ENCODE measurements around the gene CBX2.

CBX2 gene

GRCh38 chr17:79808763-79809529 lies 31.0 kb downstream of the CBX2 start:
- H3K4me3 ChIP-seq, result no peak overlapping the region

GRCh38 chr17:79809530-79810129 lies 31.7 kb downstream of the CBX2 start:
- Histone ChIP-seq H3K9me3 (ENCODE audit: low read depth, low read length) (no peaks in the 10 kb centered on the region), H3K36me3 (ENCODE audit: insufficient read depth, low read length) (no peaks in the 10 kb centered on the region), H3K9ac (ENCODE audit: insufficient read length) (peak overlapping the region; percentile 82), H3K4me3 (peak overlapping the region; percentile 67), H3K27ac (peak overlapping the region; percentile 62; the same call in 1 of the 2 replicates)
- TF ChIP-seq FOXP2 (optimal IDR thresholded peaks at IDR 0.05; ENCODE audit: control extremely low read depth, extremely low read length, insufficient read depth) (no peak), POLR2AphosphoS5 (IDR thresholded peaks at IDR 0.05; ENCODE audit: borderline replicate concordance, low read depth, low read length) (no peak), EZH2 (IDR thresholded peaks at IDR 0.05) (no peak)
- no peak for DNase-seq (ENCODE audit: low read depth, low spot score)

More at GRCh38 chr17:79808763-79809529, 31.0 kb downstream of the CBX2 start:
- Histone ChIP-seq H3K9me3 (ENCODE audit: low read depth, low read length) (no peaks in the 10 kb centered on the region), H3K9ac (ENCODE audit: insufficient read length) (no peak overlapping the region), H3K36me3 (ENCODE audit: insufficient read depth, low read length) (no peaks in the 10 kb centered on the region), H3K27ac (no peak overlapping the region)
- no peak for TF ChIP-seq FOXP2 (optimal IDR thresholded peaks at IDR 0.05; ENCODE audit: control extremely low read depth, extremely low read length, insufficient read depth)
- no peak for TF ChIP-seq POLR2AphosphoS5 (IDR thresholded peaks at IDR 0.05; ENCODE audit: borderline replicate concordance, low read depth, low read length)
- DNase-seq (ENCODE audit: low read depth, low spot score), result no peak

DNA sequence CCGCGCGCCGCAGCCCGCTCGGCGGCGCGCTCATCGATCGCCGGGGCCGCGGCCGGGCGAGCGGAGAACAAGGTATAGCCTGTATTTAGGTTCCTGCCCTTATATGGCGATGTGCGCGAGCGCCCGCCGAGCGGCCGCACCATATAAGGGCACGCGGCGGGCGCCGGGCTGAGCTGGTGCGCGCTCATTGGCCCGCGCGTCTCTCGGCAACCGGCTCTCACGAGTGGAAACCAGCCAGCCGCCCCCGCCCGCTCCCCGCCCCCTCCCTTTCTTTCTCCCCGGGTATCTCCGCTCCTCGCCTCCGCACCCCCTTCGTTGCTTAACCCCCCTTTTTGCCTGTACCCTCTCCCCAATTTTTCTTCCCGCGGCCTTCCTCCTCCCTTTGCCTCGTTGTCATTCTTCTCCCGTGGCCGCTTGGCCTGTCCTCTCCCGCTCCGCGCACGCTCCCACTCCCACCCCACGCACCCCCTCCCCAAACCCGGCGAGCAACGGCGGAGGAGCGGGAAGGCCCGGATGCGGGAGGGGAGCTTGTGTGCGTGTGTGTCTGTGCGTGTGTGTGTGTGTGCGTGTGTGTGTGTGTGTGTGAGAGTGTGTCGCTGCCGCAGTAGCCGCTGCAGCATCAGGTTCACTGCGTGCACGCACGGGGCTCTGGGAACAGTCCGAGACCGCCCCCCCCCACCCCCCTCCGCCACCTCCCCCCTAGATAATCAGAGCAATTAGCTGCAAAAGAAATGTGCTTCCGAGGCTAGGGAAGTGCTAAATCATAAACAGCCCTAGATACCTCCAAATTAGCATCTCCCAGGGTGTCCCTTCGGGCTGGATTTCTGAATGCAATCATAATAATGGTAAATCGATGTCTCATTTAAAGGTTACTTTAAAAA lies 32.4 kb downstream of the CBX2 start:
- DNase-seq (ENCODE audit: low read depth, low spot score), result no peak

DNA sequence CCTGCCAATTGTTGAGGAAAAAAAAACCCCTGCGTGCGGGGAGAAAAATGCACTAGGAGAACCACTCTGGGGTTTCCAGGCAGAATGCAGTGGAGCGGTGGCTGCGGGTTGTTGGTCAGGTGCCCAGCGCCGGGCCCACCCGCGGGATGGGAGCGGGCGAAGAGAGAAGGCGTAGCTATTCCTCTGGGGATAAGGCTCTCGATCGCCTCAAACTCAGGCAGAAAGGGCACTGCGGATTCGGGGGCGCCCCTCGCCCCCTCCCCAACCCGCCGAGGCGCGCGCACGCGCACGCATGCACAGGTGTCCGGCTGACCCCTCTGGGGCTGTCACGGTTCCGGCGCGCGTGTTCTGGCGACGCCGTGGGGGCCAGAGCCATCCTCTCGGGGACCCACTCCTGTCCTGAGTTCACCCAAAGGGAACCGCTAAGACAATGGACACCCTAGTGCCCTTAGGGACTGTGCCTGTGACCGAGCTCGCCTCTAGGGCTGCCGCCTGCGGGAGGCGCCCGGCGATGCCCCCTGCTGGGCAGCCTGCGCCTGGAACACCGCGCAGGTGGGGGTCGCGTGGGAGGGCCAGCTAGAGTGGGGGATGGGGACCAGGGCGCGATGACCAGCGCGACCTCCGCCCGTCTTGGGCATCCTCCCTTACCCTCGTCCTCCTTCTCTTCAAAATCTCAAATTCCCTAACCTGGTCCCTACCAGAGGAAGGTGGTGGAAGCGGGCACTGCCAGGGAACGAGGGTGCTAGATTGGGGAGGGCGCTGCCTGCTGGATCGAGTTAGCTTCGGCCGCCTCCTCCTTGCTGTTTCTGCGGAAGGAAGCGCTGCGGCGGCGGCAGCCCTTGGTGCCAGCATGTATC lies 33.3 kb downstream of the CBX2 start:
- DNase-seq (ENCODE audit: low read depth, low spot score), result no peak
- Histone ChIP-seq H3K36me3 (ENCODE audit: insufficient read depth, low read length) (no peaks in the 10 kb centered on the region), H3K4me3 (peak overlapping the region; percentile 88)

More for the DNA sequence above, 32.4 kb downstream of the CBX2 start:
- TF ChIP-seq FOXP2 (optimal IDR thresholded peaks at IDR 0.05; ENCODE audit: control extremely low read depth, extremely low read length, insufficient read depth) (no peak), EZH2 (IDR thresholded peaks at IDR 0.05) (no peak), POLR2AphosphoS5 (IDR thresholded peaks at IDR 0.05; ENCODE audit: borderline replicate concordance, low read depth, low read length) (no peak; the same call in 1 of the 2 replicates)
- no peaks in the 10 kb centered on the region for H3K36me3 ChIP-seq (ENCODE audit: insufficient read depth, low read length)
- no peaks in the 10 kb centered on the region for H3K9me3 ChIP-seq (ENCODE audit: low read depth, low read length)
- H3K4me3 ChIP-seq, result peak overlapping the region; percentile 88
- H3K9ac ChIP-seq (ENCODE audit: insufficient read length), result peak overlapping the region; percentile 88
- H3K27ac ChIP-seq, result peak overlapping the region; percentile 87

DNA sequence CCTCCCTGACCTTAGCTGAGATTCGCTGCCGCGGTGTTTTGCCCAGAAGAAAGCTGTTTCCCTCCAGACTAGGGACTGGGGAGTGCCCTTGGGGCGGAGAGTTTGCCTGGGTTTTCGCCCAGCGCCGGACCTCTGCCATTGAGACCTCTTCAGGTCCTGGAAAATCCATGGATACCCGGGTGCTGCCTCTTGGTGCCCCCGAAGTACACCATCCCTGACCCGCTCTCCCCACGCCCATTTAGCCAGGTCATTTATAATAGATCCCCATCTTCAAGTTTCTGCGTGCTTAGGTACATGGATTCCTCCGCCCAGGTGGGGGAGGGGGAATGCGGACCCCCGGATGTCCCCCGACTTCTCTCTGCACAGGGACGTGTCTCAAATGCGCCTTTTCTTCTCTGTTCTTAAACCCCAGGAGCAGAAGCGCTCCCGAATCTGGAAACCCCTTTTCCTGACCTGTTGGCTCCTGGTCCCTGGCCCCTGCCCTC lies 34.0 kb downstream of the CBX2 start:
- H3K4me3 ChIP-seq, result peak overlapping the region; percentile 88
- peak overlapping the region; percentile 76 for H3K9ac ChIP-seq (ENCODE audit: insufficient read length)
- H3K9me3 ChIP-seq (ENCODE audit: low read depth, low read length), result no peaks in the 10 kb centered on the region
- TF ChIP-seq EZH2 (IDR thresholded peaks at IDR 0.05), result no peak
- no peaks in the 10 kb centered on the region for H3K36me3 ChIP-seq (ENCODE audit: insufficient read depth, low read length)
- H3K27ac ChIP-seq, result peak overlapping the region; percentile 77
- no peak for DNase-seq (ENCODE audit: low read depth, low spot score)

More for the DNA sequence above, 33.3 kb downstream of the CBX2 start:
- Histone ChIP-seq H3K27ac (peak overlapping the region; percentile 77), H3K9me3 (ENCODE audit: low read depth, low read length) (no peaks in the 10 kb centered on the region), H3K9ac (ENCODE audit: insufficient read length) (peak overlapping the region; percentile 76)
- TF ChIP-seq FOXP2 (optimal IDR thresholded peaks at IDR 0.05; ENCODE audit: control extremely low read depth, extremely low read length, insufficient read depth), result no peak
- TF ChIP-seq POLR2AphosphoS5 (IDR thresholded peaks at IDR 0.05; ENCODE audit: borderline replicate concordance, low read depth, low read length), result no peak
- no peak for TF ChIP-seq EZH2 (IDR thresholded peaks at IDR 0.05)

- H3K9me3 ChIP-seq (ENCODE audit: low read depth, low read length), result no peaks in the 10 kb centered on the region
- no peaks in the 10 kb centered on the region for H3K36me3 ChIP-seq (ENCODE audit: insufficient read depth, low read length)
- H3K27ac ChIP-seq, result peak overlapping the region; percentile 77
- TF ChIP-seq FOXP2 (optimal IDR thresholded peaks at IDR 0.05; ENCODE audit: control extremely low read depth, extremely low read length, insufficient read depth) (no peak), POLR2AphosphoS5 (IDR thresholded peaks at IDR 0.05; ENCODE audit: borderline replicate concordance, low read depth, low read length) (no peak), EZH2 (IDR thresholded peaks at IDR 0.05) (no peak)
- DNase-seq (ENCODE audit: low read depth, low spot score), result no peak
- peak overlapping the region; percentile 76 for H3K9ac ChIP-seq (ENCODE audit: insufficient read length)
- H3K4me3 ChIP-seq, result peak overlapping the region; percentile 88
Measured at GRCh38 chr17:79812353-79813258, 34.7 kb downstream of the CBX2 start.
